Loucy (cell line): ENCODE results near the gene BCLAF1.

ENCODE experiments used
- H2AFZ ChIP-seq: fragments of 200-600 bp; sonication (generic); 2 replicates; pipeline ENCODE4 v1.6.0; 2016; ENCODE audit warnings: antibody characterized with exemption, mild to moderate bottlenecking, low read length, moderate library complexity
- H3F3A ChIP-seq: fragments of 200-600 bp; 2 replicates; pipeline ENCODE4 v1.6.0; 2016; ENCODE audit warnings: antibody characterized with exemption, low read depth, mild to moderate bottlenecking
- H3K27me3 ChIP-seq: fragments of 200-600 bp; sonication (generic); 2 replicates; pipeline ENCODE4 v1.6.1; 2014; ENCODE audit warnings: low read length, mild to moderate bottlenecking; ENCODE audit not compliant: insufficient read depth, poor library complexity, severe bottlenecking
- H3K36me3 ChIP-seq: fragments of 200-600 bp; sonication (generic); 2 replicates; pipeline ENCODE4 v1.6.1; 2016; ENCODE audit warnings: low read length; ENCODE audit not compliant: insufficient read depth
- H3K4me1 ChIP-seq: fragments of 200-600 bp; sonication (generic); 2 replicates; pipeline ENCODE4 v1.5.1; 2014; ENCODE audit warnings: low read length, mild to moderate bottlenecking; ENCODE audit not compliant: insufficient read depth, poor library complexity, severe bottlenecking
- H3K4me2 ChIP-seq: fragments of 200-600 bp; sonication (generic); 2 replicates; pipeline ENCODE4 v1.6.0; 2014; ENCODE audit warnings: antibody characterized with exemption, low read length, low read depth, mild to moderate bottlenecking; ENCODE audit not compliant: poor library complexity, severe bottlenecking
- H3K4me3 ChIP-seq: fragments of 200-600 bp; sonication (generic); 2 replicates; pipeline ENCODE4 v1.5.1; 2014; ENCODE audit warnings: low read length, mild to moderate bottlenecking, mixed read lengths; ENCODE audit not compliant: poor library complexity, severe bottlenecking
- H3K79me2 ChIP-seq: fragments of 200-600 bp; sonication (generic); 2 replicates; pipeline ENCODE4 v1.6.1; 2014; ENCODE audit warnings: low read length; ENCODE audit not compliant: insufficient read depth
- H3K9ac ChIP-seq: fragments of 200-600 bp; sonication (generic); 2 replicates; pipeline ENCODE4 v1.6.0; 2014; ENCODE audit warnings: mild to moderate bottlenecking, low read depth, low read length, moderate library complexity; ENCODE audit not compliant: poor library complexity, severe bottlenecking
- H3K9me2 ChIP-seq: fragments of 200-600 bp; sonication (generic); replicated peaks from 2 replicates; pipeline ENCODE4 v1.6.1; 2016; ENCODE audit warnings: low read depth, low read length, mixed read lengths
- H3K9me3 ChIP-seq: fragments of 200-600 bp; sonication (generic); 2 replicates; pipeline ENCODE4 v1.6.1; 2014; ENCODE audit warnings: mild to moderate bottlenecking, antibody characterized with exemption, low read length, low read depth; ENCODE audit not compliant: insufficient read depth
- H4K20me1 ChIP-seq: fragments of 200-600 bp; sonication (generic); 2 replicates; pipeline ENCODE4 v1.6.0; 2014; ENCODE audit warnings: antibody characterized with exemption, low read length, mild to moderate bottlenecking; ENCODE audit not compliant: insufficient read depth, poor library complexity, severe bottlenecking
- CTCF ChIP-seq: fragments of 200-600 bp; sonication (generic); conservative IDR thresholded peaks from 2 replicates; pipeline ENCODE4 v1.5.1; 2014; ENCODE audit warnings: mild to moderate bottlenecking, antibody characterized with exemption, low read length
- EZH2phosphoT487 ChIP-seq: fragments of 200-600 bp; IDR thresholded peaks from 2 replicates; pipeline ENCODE4 v1.6.1; 2018; ENCODE audit warnings: antibody characterized with exemption, mild to moderate bottlenecking, moderate library complexity, borderline replicate concordance

BCLAF1 gene

GRCh38 chr6:136249811-136250685 is 39.6 kb downstream of the BCLAF1 start, which contains the start of gene MTFR2:
MTFR2 (minus strand) TSS chr6:136250311; CDS start chr6:136249099, 1,212 bp downstream.
- peaks cover 19% of the 10 kb centered on the region for H3K4me1 ChIP-seq
- H3K9me2 ChIP-seq, result no peaks in the 10 kb centered on the region
- H3K27me3 ChIP-seq, result no peaks in the 10 kb centered on the region
- no peaks in the 10 kb centered on the region; the same call in 1 of the 2 replicates for H3K36me3 ChIP-seq
- peak within 1 kb of the TSS; percentile 89 for H2AFZ ChIP-seq
- peak within 1 kb of the TSS; percentile 77 for H3K9ac ChIP-seq
- peak within 1 kb of the TSS; percentile 92 for H3K4me3 ChIP-seq
- H3K4me2 ChIP-seq, result peak within 1 kb of the TSS; percentile 86
- TF ChIP-seq CTCF (no peak), EZH2phosphoT487 (no peak)
- peaks cover 34% of the 10 kb centered on the region for H3K79me2 ChIP-seq
- no peaks in the 10 kb centered on the region for H4K20me1 ChIP-seq
- H3F3A ChIP-seq, result peaks cover 6% of the 10 kb centered on the region
- H3K9me3 ChIP-seq, result no peaks in the 10 kb centered on the region

- Histone ChIP-seq H3K27me3 (no peaks in the 10 kb centered on the region), H2AFZ (peak overlapping the region; percentile 87), H3K4me2 (peak overlapping the region; percentile 77), H3K9me3 (no peaks in the 10 kb centered on the region), H3K9ac (peak overlapping the region; percentile 77), H3K4me3 (peak overlapping the region; percentile 92), H4K20me1 (no peaks in the 10 kb centered on the region), H3K9me2 (no peaks in the 10 kb centered on the region), H3K4me1 (peaks cover 20% of the 10 kb centered on the region), H3K79me2 (peaks cover 34% of the 10 kb centered on the region), H3F3A (peaks cover 6% of the 10 kb centered on the region), H3K36me3 (peaks cover 2% of the 10 kb centered on the region)
- TF ChIP-seq CTCF, result no peak
These were observed 40.3 kb downstream of the BCLAF1 start for GRCh38 chr6:136249336-136249735.

- no peaks in the 10 kb centered on the region for H3F3A ChIP-seq
- no peak overlapping the region for H2AFZ ChIP-seq
- H3K9me3 ChIP-seq, result no peaks in the 10 kb centered on the region
- no peak for TF ChIP-seq EZH2phosphoT487
- TF ChIP-seq CTCF, result no peak
- H3K9me2 ChIP-seq, result no peaks in the 10 kb centered on the region
- peaks cover 18% of the 10 kb centered on the region for H3K4me1 ChIP-seq
- peaks cover 25% of the 10 kb centered on the region for H3K79me2 ChIP-seq
- no peak overlapping the region for H3K4me2 ChIP-seq
- no peak overlapping the region for H3K9ac ChIP-seq
- H3K27me3 ChIP-seq, result no peaks in the 10 kb centered on the region
- no peaks in the 10 kb centered on the region for H4K20me1 ChIP-seq
- peaks cover 33% of the 10 kb centered on the region for H3K36me3 ChIP-seq
- H3K4me3 ChIP-seq, result no peak overlapping the region
These were observed 45.5 kb downstream of the BCLAF1 start for GRCh38 chr6:136244061-136244616.
